NCI-H187 (cell line): ENCODE measurements around the gene AHNAK.

ENCODE experiments used
- DNase-seq, 2 experiments: peaks; one replicate each; lab custom pipeline; 2025; lab: John Stamatoyannopoulos, UW

The AHNAK gene

GRCh38 chr11:62435846-62436660 lies 110.6 kb downstream of the AHNAK start:
- DNase-seq: no peak

GRCh38 chr11:62433904-62434276 lies 112.7 kb downstream of the AHNAK start:
- DNase-seq: no peak

- no peak for DNase-seq
Measured at GRCh38 chr11:62433141-62433903, 113.3 kb downstream of the AHNAK start.

GRCh38 chr11:62432695-62433094 lies 113.9 kb downstream of the AHNAK start:
- DNase-seq: no peak

GRCh38 chr11:62431171-62431901 lies 115.3 kb downstream of the AHNAK start:
- DNase-seq: no peak

GRCh38 chr11:62430425-62430824 lies 116.2 kb downstream of the AHNAK start:
- DNase-seq: no peak

- DNase-seq: no peak
Measured at GRCh38 chr11:62428871-62429560, 117.6 kb downstream of the AHNAK start.

- DNase-seq: no peak
Measured at GRCh38 chr11:62427630-62428233, 118.9 kb downstream of the AHNAK start.

- DNase-seq: no peak
Measured at GRCh38 chr11:62423012-62423411, 123.6 kb downstream of the AHNAK start.

GRCh38 chr11:62421996-62422395 lies 124.6 kb downstream of the AHNAK start:
- no peak for DNase-seq

- DNase-seq: no peak
Measured at GRCh38 chr11:62420882-62421281, 125.7 kb downstream of the AHNAK start.

- DNase-seq: no peak
Measured at GRCh38 chr11:62419943-62420342, 126.7 kb downstream of the AHNAK start.

GRCh38 chr11:62419314-62419929 lies 127.2 kb downstream of the AHNAK start:
- DNase-seq: no peak

GRCh38 chr11:62418733-62419132 lies 127.9 kb downstream of the AHNAK start, which contains the start of gene SCGB1A1:
SCGB1A1 (plus strand) TSS chr11:62419033; CDS start chr11:62419096, 63 bp downstream.
- DNase-seq: no peak

- no peak for DNase-seq
Measured at GRCh38 chr11:62418136-62418535, 128.5 kb downstream of the AHNAK start.

GRCh38 chr11:62416596-62416995 lies 130.0 kb downstream of the AHNAK start:
- DNase-seq: no peak

- DNase-seq: no peak
Measured at GRCh38 chr11:62413060-62413696, 133.4 kb downstream of the AHNAK start.

GRCh38 chr11:62411524-62411923 lies 135.1 kb downstream of the AHNAK start:
- DNase-seq: no peak

- no peak for DNase-seq
Measured at GRCh38 chr11:62410972-62411371, 135.6 kb downstream of the AHNAK start.

GRCh38 chr11:62409831-62410230 lies 136.8 kb downstream of the AHNAK start:
- DNase-seq: no peak

GRCh38 chr11:62406034-62406433 lies 140.6 kb downstream of the AHNAK start:
- no peak for DNase-seq
